Fibroblast of pulmonary artery (primary cell): ENCODE results near the gene FARSB.

ENCODE experiments used
- DNase-seq: peaks from one replicate; pipeline ENCODE4 v3.0.0-alpha.2; 2010; ENCODE audit warnings: low read depth
- H3K4me3 ChIP-seq: replicated peaks from 2 replicates; pipeline ENCODE4 v1.5.1; 2011; ENCODE audit warnings: low read depth, mild to moderate bottlenecking, control low read depth, low read length, moderate library complexity
- CTCF ChIP-seq: IDR thresholded peaks from 2 replicates; pipeline ENCODE4 v1.5.1; 2011; ENCODE audit warnings: mild to moderate bottlenecking, control low read depth, low read length, inconsistent platforms; ENCODE audit errors: missing control alignments

The FARSB gene

GRCh38 chr2:222622910-222623309, 33.0 kb downstream of the FARSB start:
- no peak for TF ChIP-seq CTCF
- no peak overlapping the region for H3K4me3 ChIP-seq
- no peak for DNase-seq

- H3K4me3 ChIP-seq = no peak overlapping the region
- no peak for DNase-seq
- TF ChIP-seq CTCF = no peak
Observed at GRCh38 chr2:222621893-222622292, 34.0 kb downstream of the FARSB start.

DNA sequence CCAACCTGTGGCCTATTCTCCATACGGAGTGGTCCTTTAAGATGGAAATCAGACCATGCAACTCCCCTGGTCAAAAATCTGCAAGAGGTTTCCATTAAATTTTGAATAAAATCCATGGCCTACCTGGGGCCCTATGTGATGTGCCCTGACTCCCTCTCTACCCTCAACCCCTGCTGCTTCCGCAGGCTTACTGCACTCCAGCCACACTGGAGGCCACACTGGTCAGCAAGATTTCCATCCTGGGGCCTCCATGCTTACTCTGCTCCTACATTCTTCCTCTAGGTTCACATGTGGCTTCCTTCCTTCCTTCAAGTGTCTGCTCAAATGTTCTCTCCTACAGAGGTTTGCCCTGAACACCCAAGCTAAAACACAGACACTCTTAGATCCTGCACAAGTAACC, 40.6 kb downstream of the FARSB start:
- TF ChIP-seq CTCF = no peak
- DNase-seq = no peak
- H3K4me3 ChIP-seq = no peak overlapping the region

DNA sequence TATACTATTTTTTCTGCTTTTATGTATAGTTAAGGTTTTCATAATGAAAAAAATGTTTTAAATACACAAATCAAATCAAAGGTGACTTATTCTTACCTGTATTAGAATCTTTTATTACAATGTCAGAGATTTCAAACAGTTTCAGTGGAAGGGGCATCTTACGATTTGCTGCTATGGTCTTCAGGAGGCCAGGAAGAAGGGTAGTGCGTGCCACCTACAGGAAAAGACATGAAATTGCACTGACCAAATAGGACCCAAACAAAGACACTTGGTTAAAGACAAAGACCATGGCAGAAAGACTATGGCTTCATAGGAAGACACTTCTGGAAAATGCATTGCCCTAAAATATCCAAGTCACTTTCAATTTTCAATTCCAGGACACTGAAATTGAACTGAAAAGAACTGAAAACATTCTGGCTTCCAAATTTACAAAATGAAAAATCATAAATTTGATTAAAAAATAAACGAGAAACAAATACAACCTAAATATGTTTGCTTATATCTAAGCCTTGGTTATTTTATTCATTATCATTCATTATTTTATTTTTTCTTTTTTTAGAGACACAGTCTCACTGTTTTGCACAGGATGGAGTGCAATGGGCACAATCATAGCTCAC, 42.1 kb downstream of the FARSB start:
- H3K4me3 ChIP-seq = no peak overlapping the region
- DNase-seq = peak; percentile 77
- TF ChIP-seq CTCF = peak; percentile 88

- no peak for TF ChIP-seq CTCF
- no peak for DNase-seq
- H3K4me3 ChIP-seq = no peak overlapping the region
Observed at GRCh38 chr2:222611684-222612083, 44.2 kb downstream of the FARSB start.

GRCh38 chr2:222610746-222611145, 45.1 kb downstream of the FARSB start:
- DNase-seq = peak; percentile 42
- peak; percentile 18 for TF ChIP-seq CTCF
- no peak overlapping the region for H3K4me3 ChIP-seq

GRCh38 chr2:222609381-222609780, 46.5 kb downstream of the FARSB start:
- TF ChIP-seq CTCF = no peak

More at GRCh38 chr2:222609381-222609780, 46.5 kb downstream of the FARSB start:
- DNase-seq = peak; percentile 38
- H3K4me3 ChIP-seq = no peak overlapping the region
